ENCODE measurements around the gene SFT2D3. TPM values are rescaled to one million over a fixed set of nuclear protein-coding genes. Genes with fewer than 3 reads are reported as not detected.

SFT2D3 gene
- total RNA-seq, 1 donor from 2014 or later, result 7.1 TPM

DNA sequence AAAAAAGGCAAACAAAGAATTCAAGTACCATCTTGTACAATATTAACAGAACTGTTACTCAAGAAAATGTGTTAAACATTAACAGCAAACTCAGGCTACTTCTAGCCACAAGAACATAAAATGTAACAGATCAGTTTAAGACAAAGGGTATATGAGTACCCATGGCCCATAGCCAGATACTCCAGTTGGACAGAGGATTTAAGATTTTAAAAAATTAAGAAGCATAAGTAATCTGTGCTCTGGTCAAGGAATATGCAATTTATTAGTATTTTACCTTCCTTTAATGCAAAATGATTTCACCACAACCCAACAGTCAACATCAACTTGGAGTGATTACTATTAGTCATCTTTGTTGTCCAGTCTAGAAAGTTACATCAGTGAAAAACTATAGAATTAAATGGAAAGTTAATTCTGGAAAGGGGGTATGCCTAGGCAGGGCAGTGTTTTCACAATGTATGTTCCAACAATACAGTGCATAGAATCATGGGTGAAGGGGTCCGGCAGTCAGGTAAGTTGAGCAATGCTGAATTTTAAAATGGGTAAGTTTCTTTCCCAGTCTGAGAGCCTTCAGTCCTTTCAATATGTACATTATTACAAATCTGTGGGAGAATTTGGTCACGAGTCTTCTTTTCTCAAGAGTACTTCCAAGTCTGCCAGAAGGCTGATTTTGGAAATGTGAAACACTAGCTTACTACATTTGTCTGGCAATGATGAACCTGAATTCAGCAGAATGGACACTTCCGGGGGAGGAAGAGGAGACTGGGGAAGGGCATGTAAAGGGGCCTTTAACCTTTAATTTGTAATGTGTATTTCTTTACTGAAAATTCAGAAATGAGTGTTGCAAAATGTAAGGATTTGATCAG lies 34.5 kb downstream of the SFT2D3 start:
- peaks cover 34% of the 10 kb centered on the region for H3K4me1 Mint-ChIP-seq (ENCODE audit: low read depth)
- no peaks in the 10 kb centered on the region for H3K36me3 Mint-ChIP-seq (ENCODE audit: low read depth)
- H3K9me3 Mint-ChIP-seq (ENCODE audit: low read depth), result no peaks in the 10 kb centered on the region
- peak overlapping the region; percentile 91 for H3K27ac Mint-ChIP-seq (ENCODE audit: unreplicated experiment)
- no peak overlapping the region for H3K4me3 Mint-ChIP-seq (ENCODE audit: unreplicated experiment)
- TF ChIP-seq, protein P1, sequence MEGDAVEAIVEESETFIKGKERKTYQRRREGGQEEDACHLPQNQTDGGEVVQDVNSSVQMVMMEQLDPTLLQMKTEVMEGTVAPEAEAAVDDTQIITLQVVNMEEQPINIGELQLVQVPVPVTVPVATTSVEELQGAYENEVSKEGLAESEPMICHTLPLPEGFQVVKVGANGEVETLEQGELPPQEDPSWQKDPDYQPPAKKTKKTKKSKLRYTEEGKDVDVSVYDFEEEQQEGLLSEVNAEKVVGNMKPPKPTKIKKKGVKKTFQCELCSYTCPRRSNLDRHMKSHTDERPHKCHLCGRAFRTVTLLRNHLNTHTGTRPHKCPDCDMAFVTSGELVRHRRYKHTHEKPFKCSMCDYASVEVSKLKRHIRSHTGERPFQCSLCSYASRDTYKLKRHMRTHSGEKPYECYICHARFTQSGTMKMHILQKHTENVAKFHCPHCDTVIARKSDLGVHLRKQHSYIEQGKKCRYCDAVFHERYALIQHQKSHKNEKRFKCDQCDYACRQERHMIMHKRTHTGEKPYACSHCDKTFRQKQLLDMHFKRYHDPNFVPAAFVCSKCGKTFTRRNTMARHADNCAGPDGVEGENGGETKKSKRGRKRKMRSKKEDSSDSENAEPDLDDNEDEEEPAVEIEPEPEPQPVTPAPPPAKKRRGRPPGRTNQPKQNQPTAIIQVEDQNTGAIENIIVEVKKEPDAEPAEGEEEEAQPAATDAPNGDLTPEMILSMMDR (IDR thresholded peaks at IDR 0.05), result no peak
- no peak for DNase-seq (ENCODE audit: low spot score)
- no peaks in the 10 kb centered on the region for H3K27me3 Mint-ChIP-seq (ENCODE audit: low read depth)

GRCh38 chr2:127737892-127738291 lies 36.6 kb downstream of the SFT2D3 start:
- no peak for DNase-seq (ENCODE audit: low spot score)
- Mint-ChIP-seq H3K4me3 (ENCODE audit: unreplicated experiment) (no peak overlapping the region), H3K4me1 (ENCODE audit: low read depth) (peaks cover 34% of the 10 kb centered on the region), H3K36me3 (ENCODE audit: low read depth) (no peaks in the 10 kb centered on the region), H3K27me3 (ENCODE audit: low read depth) (no peaks in the 10 kb centered on the region), H3K9me3 (ENCODE audit: low read depth) (no peaks in the 10 kb centered on the region), H3K27ac (ENCODE audit: unreplicated experiment) (no peak overlapping the region)
- TF ChIP-seq, protein P1 (IDR thresholded peaks at IDR 0.05), result no peak

DNA sequence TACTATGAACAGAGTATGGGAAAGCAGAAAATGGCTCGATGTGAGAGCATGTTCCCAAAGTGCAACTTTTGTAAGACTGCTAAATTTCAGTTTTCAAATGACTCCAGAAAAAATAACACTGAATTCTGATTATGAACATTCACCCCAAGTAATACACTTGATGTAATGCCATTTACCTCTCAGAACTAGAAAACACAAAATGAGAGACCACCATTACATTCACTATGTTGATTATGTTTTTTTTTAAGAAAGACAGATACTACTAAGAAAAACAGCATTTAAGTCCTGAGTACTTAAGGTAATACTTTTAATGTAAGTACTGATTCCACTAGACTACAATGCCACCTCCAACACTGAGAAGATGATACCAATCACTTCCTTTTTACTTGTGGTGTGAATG lies 38.5 kb downstream of the SFT2D3 start:
- Mint-ChIP-seq H3K4me1 (ENCODE audit: low read depth) (peaks cover 15% of the 10 kb centered on the region), H3K9me3 (ENCODE audit: low read depth) (no peaks in the 10 kb centered on the region), H3K36me3 (ENCODE audit: low read depth) (peaks cover 3% of the 10 kb centered on the region), H3K4me3 (ENCODE audit: unreplicated experiment) (no peak overlapping the region), H3K27me3 (ENCODE audit: low read depth) (no peaks in the 10 kb centered on the region), H3K27ac (ENCODE audit: unreplicated experiment) (no peak overlapping the region)
- TF ChIP-seq, protein P1 (IDR thresholded peaks at IDR 0.05), result no peak
- no peak for DNase-seq (ENCODE audit: low spot score)

GRCh38 chr2:127740665-127741288 lies 39.5 kb downstream of the SFT2D3 start:
- no peak overlapping the region for H3K4me3 Mint-ChIP-seq (ENCODE audit: unreplicated experiment)
- no peak overlapping the region for H3K27ac Mint-ChIP-seq (ENCODE audit: unreplicated experiment)
- no peaks in the 10 kb centered on the region for H3K9me3 Mint-ChIP-seq (ENCODE audit: low read depth)
- peaks cover 11% of the 10 kb centered on the region for H3K4me1 Mint-ChIP-seq (ENCODE audit: low read depth)
- TF ChIP-seq, protein P1 (IDR thresholded peaks at IDR 0.05), result no peak
- DNase-seq (ENCODE audit: low spot score), result no peak
- H3K27me3 Mint-ChIP-seq (ENCODE audit: low read depth), result no peaks in the 10 kb centered on the region
- H3K36me3 Mint-ChIP-seq (ENCODE audit: low read depth), result peaks cover 3% of the 10 kb centered on the region

GRCh38 chr2:127743477-127744026 lies 42.3 kb downstream of the SFT2D3 start:
- Mint-ChIP-seq H3K4me1 (ENCODE audit: low read depth) (peaks cover 12% of the 10 kb centered on the region), H3K27ac (ENCODE audit: unreplicated experiment) (no peak overlapping the region), H3K27me3 (ENCODE audit: low read depth) (no peaks in the 10 kb centered on the region), H3K36me3 (ENCODE audit: low read depth) (peaks cover 9% of the 10 kb centered on the region), H3K4me3 (ENCODE audit: unreplicated experiment) (no peak overlapping the region), H3K9me3 (ENCODE audit: low read depth) (no peaks in the 10 kb centered on the region)
- no peak for DNase-seq (ENCODE audit: low spot score)
- TF ChIP-seq, protein P1 (IDR thresholded peaks at IDR 0.05), result peak; percentile 24

Data from chondrocyte (in vitro differentiated cells).